ENCODE data around the gene PFN3.

Gene PFN3

GRCh38 chr5:177430140-177430951, 29.9 kb upstream of the PFN3 start:
- peaks cover 60% of the 10 kb centered on the region for H3K4me1 ChIP-seq (ENCODE audit: control insufficient read depth, low read length)
- peak overlapping the region; percentile 77 for H3K4me3 ChIP-seq (ENCODE audit: low read length)
- peak overlapping the region; percentile 94 for H3K27ac ChIP-seq (ENCODE audit: low read depth, low read length)
- no peaks in the 10 kb centered on the region for H3K27me3 ChIP-seq (ENCODE audit: control insufficient read depth, low read length)
- H3K9me2 ChIP-seq (replicated peaks; ENCODE audit: control insufficient read depth, low read length), result no peaks in the 10 kb centered on the region
- TF ChIP-seq CTCF (IDR thresholded peaks at IDR 0.05; ENCODE audit: low read depth, low read length, poor library complexity, severe bottlenecking), result no peak
- no peak for TF ChIP-seq EZH2phosphoT487 (IDR thresholded peaks at IDR 0.05; ENCODE audit: borderline replicate concordance, low read length)
- peaks cover 53% of the 10 kb centered on the region for H3K79me2 ChIP-seq (ENCODE audit: control insufficient read depth, low read length)
- peaks cover 23% of the 10 kb centered on the region for H3F3A ChIP-seq (ENCODE audit: control insufficient read depth, insufficient read depth)
- peaks cover 6% of the 10 kb centered on the region; the same call in 1 of the 2 replicates for H4K20me1 ChIP-seq (ENCODE audit: control insufficient read depth, insufficient read depth, low read depth, low read length)
- H3K36me3 ChIP-seq (ENCODE audit: control insufficient read depth, low read length), result peaks cover 69% of the 10 kb centered on the region
- peak overlapping the region; percentile 90 for H3K4me2 ChIP-seq (ENCODE audit: low read length)
- no peaks in the 10 kb centered on the region for H3K9me3 ChIP-seq (ENCODE audit: control insufficient read depth, insufficient read depth, low read length)

- Histone ChIP-seq H3K4me3 (ENCODE audit: low read length) (peak overlapping the region; percentile 77), H3K9me2 (replicated peaks; ENCODE audit: control insufficient read depth, low read length) (no peaks in the 10 kb centered on the region), H3K36me3 (ENCODE audit: control insufficient read depth, low read length) (peaks cover 60% of the 10 kb centered on the region), H3K4me1 (ENCODE audit: control insufficient read depth, low read length) (peaks cover 63% of the 10 kb centered on the region), H3F3A (ENCODE audit: control insufficient read depth, insufficient read depth) (peaks cover 26% of the 10 kb centered on the region), H3K27me3 (ENCODE audit: control insufficient read depth, low read length) (no peaks in the 10 kb centered on the region), H3K9me3 (ENCODE audit: control insufficient read depth, insufficient read depth, low read length) (no peaks in the 10 kb centered on the region), H3K79me2 (ENCODE audit: control insufficient read depth, low read length) (peaks cover 53% of the 10 kb centered on the region), H4K20me1 (ENCODE audit: control insufficient read depth, insufficient read depth, low read depth, low read length) (peaks cover 6% of the 10 kb centered on the region; the same call in 1 of the 2 replicates), H3K4me2 (ENCODE audit: low read length) (peak overlapping the region; percentile 90), H3K27ac (ENCODE audit: low read depth, low read length) (peak overlapping the region; percentile 94)
- no peak for TF ChIP-seq EZH2phosphoT487 (IDR thresholded peaks at IDR 0.05; ENCODE audit: borderline replicate concordance, low read length)
- TF ChIP-seq CTCF (IDR thresholded peaks at IDR 0.05; ENCODE audit: low read depth, low read length, poor library complexity, severe bottlenecking), result no peak
Observed at GRCh38 chr5:177429248-177430040, 29.0 kb upstream of the PFN3 start.

GRCh38 chr5:177428574-177429217, 28.2 kb upstream of the PFN3 start:
- H4K20me1 ChIP-seq (ENCODE audit: control insufficient read depth, insufficient read depth, low read depth, low read length), result peaks cover 6% of the 10 kb centered on the region; the same call in 1 of the 2 replicates
- peaks cover 26% of the 10 kb centered on the region for H3F3A ChIP-seq (ENCODE audit: control insufficient read depth, insufficient read depth)
- H3K27ac ChIP-seq (ENCODE audit: low read depth, low read length), result peak overlapping the region; percentile 94
- TF ChIP-seq CTCF (IDR thresholded peaks at IDR 0.05; ENCODE audit: low read depth, low read length, poor library complexity, severe bottlenecking) (no peak), EZH2phosphoT487 (IDR thresholded peaks at IDR 0.05; ENCODE audit: borderline replicate concordance, low read length) (no peak)
- H3K9me2 ChIP-seq (replicated peaks; ENCODE audit: control insufficient read depth, low read length), result no peaks in the 10 kb centered on the region
- H3K79me2 ChIP-seq (ENCODE audit: control insufficient read depth, low read length), result peaks cover 53% of the 10 kb centered on the region
- H3K4me3 ChIP-seq (ENCODE audit: low read length), result peak overlapping the region; percentile 77
- peaks cover 53% of the 10 kb centered on the region for H3K36me3 ChIP-seq (ENCODE audit: control insufficient read depth, low read length)
- H3K9me3 ChIP-seq (ENCODE audit: control insufficient read depth, insufficient read depth, low read length), result no peaks in the 10 kb centered on the region
- H3K4me1 ChIP-seq (ENCODE audit: control insufficient read depth, low read length), result peaks cover 63% of the 10 kb centered on the region
- H3K4me2 ChIP-seq (ENCODE audit: low read length), result peak overlapping the region; percentile 90
- H3K27me3 ChIP-seq (ENCODE audit: control insufficient read depth, low read length), result no peaks in the 10 kb centered on the region

Measured in DOHH2 (cell line).